B cell (primary cell): ENCODE measurements around the gene STMN3. TPM values are rescaled to one million over a fixed set of nuclear protein-coding genes. Genes with fewer than 3 reads are reported as not detected.

Experiments
- ATAC-seq: fragments of 200-7000 bp; cut with Tn5 transposase; one replicate; pipeline ENCODE4 v1.10.0; 2021; ENCODE audit warnings: low read depth, mild to moderate bottlenecking, moderate number of reproducible peaks, moderate library complexity
- CTCF ChIA-PET: fragments of 350-600 bp; sonication (Branson Sonifier 250); formaldehyde crosslinking; loops from one replicate; lab custom pipeline; 2021; ENCODE audit warnings: antibody characterized with exemption, inconsistent platforms; lab: Charles Lee
- POLR2A ChIA-PET: fragments of 350-600 bp; sonication (Branson Sonifier 250); formaldehyde crosslinking; loops from one replicate; lab custom pipeline; 2021; ENCODE audit warnings: antibody characterized with exemption; lab: Charles Lee
- DNase-seq: peaks from one replicate; pipeline ENCODE4 v3.0.0; 2013
- H2AFZ ChIP-seq: 2 replicates; pipeline ENCODE4 v1.6.1; 2012; ENCODE audit warnings: mild to moderate bottlenecking, low read depth, low read length; ENCODE audit not compliant: insufficient read depth, poor library complexity, severe bottlenecking
- H3K27ac ChIP-seq, 2 donors: 1 replicate in 1 of 2; 2 replicates in 1 of 2; pipeline ENCODE4 v1.5.1; 2012 to 2013; ENCODE audit warnings: low read length in 2 of 2, mild to moderate bottlenecking in 2 of 2, moderate library complexity in 1 of 2
- H3K27me3 ChIP-seq, 4 experiments: fragments of 200-600 bp in 1 of 4; sonication (generic) in 1 of 4; replicated peaks in 1 of 4; 1 replicate in 2 of 4; 2 replicates in 2 of 4; pipeline versions ENCODE4 v1.6.1 to v1.7.0; 2013 to 2016; ENCODE audit warnings: low read length in 3 of 4, mild to moderate bottlenecking in 2 of 4, mixed read lengths in 1 of 4, moderate library complexity in 1 of 4; ENCODE audit not compliant: insufficient read depth in 4 of 4, control insufficient read depth in 3 of 4; ENCODE audit errors: control extremely low read depth in 1 of 4
- H3K36me3 ChIP-seq, 2 experiments: replicated peaks in 1 of 2; 1 replicate in 1 of 2; 2 replicates in 1 of 2; pipeline versions ENCODE4 v1.6.1 to v1.7.1; 2013; ENCODE audit warnings: low read length in 1 of 2; ENCODE audit not compliant: insufficient read depth in 2 of 2, control insufficient read depth in 1 of 2; ENCODE audit errors: control extremely low read depth in 1 of 2, extremely low read depth in 1 of 2
- H3K4me1 ChIP-seq, 2 donors: fragments of 200-600 bp in 1 of 2; sonication (generic) in 1 of 2; 1 replicate in 1 of 2; 2 replicates in 1 of 2; pipeline versions ENCODE4 v1.5.1 to v1.6.1; 2013 to 2017; ENCODE audit warnings: low read length in 2 of 2; ENCODE audit not compliant: control insufficient read depth in 2 of 2, insufficient read depth in 2 of 2
- H3K4me2 ChIP-seq: replicated peaks from 2 replicates; pipeline ENCODE3; 2012; ENCODE audit warnings: mild to moderate bottlenecking, low read depth, low read length; ENCODE audit not compliant: poor library complexity, severe bottlenecking
- H3K4me3 ChIP-seq, 5 experiments: fragments of 200-600 bp in 1 of 5; sonication (generic) in 1 of 5; 1 replicate in 3 of 5; 2 replicates in 2 of 5; pipeline versions ENCODE4 v1.5.1 to v1.7.0; 2011 to 2016; ENCODE audit warnings: low read length in 4 of 5, mild to moderate bottlenecking in 4 of 5, low read depth in 2 of 5, control low read depth in 1 of 5, moderate library complexity in 1 of 5; ENCODE audit not compliant: insufficient read depth in 1 of 5; ENCODE audit errors: control extremely low read depth in 1 of 5, extremely low read depth in 1 of 5
- H3K79me2 ChIP-seq: fragments of 200-600 bp; sonication (generic); one replicate; pipeline ENCODE4 v1.6.0; 2016; ENCODE audit warnings: low read length; ENCODE audit not compliant: control insufficient read depth, insufficient read depth
- H3K9ac ChIP-seq: fragments of 200-600 bp; sonication (generic); 2 replicates; pipeline ENCODE4 v1.6.1; 2017; ENCODE audit warnings: mild to moderate bottlenecking, low read length, moderate library complexity
- H3K9me3 ChIP-seq, 3 donors: one replicate each; pipeline versions ENCODE4 v1.6.1 to v1.7.1; 2013; ENCODE audit warnings: low read length in 2 of 3; ENCODE audit not compliant: control insufficient read depth in 2 of 3, insufficient read depth in 1 of 3; ENCODE audit errors: control extremely low read depth in 1 of 3
- H4K20me1 ChIP-seq: 2 replicates; pipeline ENCODE4 v1.6.0; 2012; ENCODE audit warnings: mild to moderate bottlenecking, low read length; ENCODE audit not compliant: insufficient read depth, control insufficient read depth, poor library complexity, severe bottlenecking
- H3K27ac Mint-ChIP-seq: one replicate; pipeline ENCODE4 v1.8.0; 2021; ENCODE audit warnings: mixed read lengths
- H3K27me3 Mint-ChIP-seq: one replicate; pipeline ENCODE4 v1.8.0; 2021; ENCODE audit warnings: mixed read lengths
- H3K4me1 Mint-ChIP-seq: one replicate; pipeline ENCODE4 v1.8.0; 2021; ENCODE audit warnings: mixed read lengths
- H3K4me3 Mint-ChIP-seq: one replicate; pipeline ENCODE4 v1.8.0; 2021; ENCODE audit warnings: mixed read lengths
- H3K9me3 Mint-ChIP-seq: one replicate; pipeline ENCODE4 v1.8.0; 2022; ENCODE audit warnings: mixed read lengths; ENCODE audit not compliant: insufficient read depth
- EZH2 ChIP-seq: IDR thresholded peaks from 2 replicates; pipeline ENCODE4 v1.6.1; 2012; ENCODE audit warnings: borderline replicate concordance, low read depth, mild to moderate bottlenecking, moderate library complexity, low read length; ENCODE audit not compliant: insufficient read depth, poor library complexity, severe bottlenecking
- WGBS: methylation state at CpG from one replicate; pipeline ENCODE4 v1.1.5; 2013; ENCODE audit warnings: missing lambda C conversion rate; ENCODE audit not compliant: insufficient coverage; 5-methylcytosine and 5-hydroxymethylcytosine counted together
- intact Hi-C: fragments of 100-400 bp; cut with micrococcal nuclease; formaldehyde crosslinking; loops from one replicate; pipeline ENCODE4 v1.10.0; 2022
- polyA plus RNA-seq: library from polyadenylated mRNA; depleted of rRNA; stranded (reverse); fragments of >200 nt; gene quantifications from 2 replicates; pipeline ENCODE4 v1.2.3, GENCODE V29; 2012
- total RNA-seq, 2 donors: library from RNA; stranded (reverse); fragments of 120-200 nt in 1 of 2; gene quantifications; 1 replicate in 1 of 2; 2 replicates in 1 of 2; pipeline versions ENCODE4 v1.2.3 to v1.2.4, GENCODE V29; 2013 to 2022
- TF ChIP-seq, protein P1 (sequence below): fragments of 200-600 bp; IDR thresholded peaks from one replicate; pipeline ENCODE4 v1.8.0; 2022; ENCODE audit warnings: antibody characterized with exemption, mild to moderate bottlenecking

Gene STMN3
- total and polyA plus RNA-seq, 2 donors (not counting 1 experiment from before 2014, with no cell fraction given) = 35.0 to 59.4 TPM

DNA sequence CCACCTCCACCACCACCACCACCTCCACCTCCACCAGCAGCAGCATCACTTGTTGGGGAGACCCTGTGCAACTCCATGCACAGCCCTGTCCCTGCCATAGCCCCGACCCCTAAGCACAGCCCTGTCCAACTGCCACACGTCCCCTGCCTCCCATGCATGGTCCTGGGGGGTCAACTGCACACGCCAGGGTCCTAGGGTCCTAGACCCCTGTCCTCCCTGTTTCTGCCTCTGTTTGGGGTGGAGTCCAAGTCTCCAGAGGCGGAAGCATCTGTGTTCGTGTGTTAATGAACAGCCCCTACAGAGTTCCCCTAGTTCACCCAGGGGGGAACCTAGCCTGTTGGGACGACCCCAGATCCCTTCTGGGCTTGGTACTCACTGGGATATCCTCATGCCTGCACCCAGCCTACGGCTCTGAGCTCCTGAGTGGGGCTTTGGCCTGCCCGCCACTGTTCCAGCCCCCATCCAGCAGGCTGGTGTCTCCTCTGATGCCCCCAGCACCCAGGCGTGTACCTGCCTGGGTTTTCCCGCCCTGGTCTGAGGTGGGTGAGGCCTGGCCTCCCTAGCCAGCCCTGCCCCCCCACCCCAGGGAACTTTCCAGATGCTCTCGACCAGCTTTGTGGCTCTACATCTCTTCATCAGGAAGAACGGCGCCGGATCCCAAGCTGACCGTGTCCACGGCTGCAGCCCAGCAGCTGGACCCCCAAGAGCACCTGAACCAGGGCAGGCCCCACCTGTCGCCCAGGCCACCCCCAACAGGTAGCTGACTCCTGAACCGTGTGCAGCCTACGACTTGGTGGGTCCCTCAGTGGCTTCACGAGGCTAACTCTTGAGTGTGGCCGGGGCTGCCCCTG is 40.7 kb upstream of the STMN3 start:
- peak overlapping the region; percentile 67 for H3K27ac Mint-ChIP-seq
- ATAC-seq = no peak

More for the DNA sequence above, 40.7 kb upstream of the STMN3 start:
- no peak overlapping the region for H3K27ac ChIP-seq
- DNase-seq = peak; percentile 13
- ChIA-PET CTCF (no interaction called here), POLR2A (no interaction called here)
- peaks cover 0 to 5% (median 0%) of the 10 kb centered on the region in 4 experiments for H3K27me3 ChIP-seq
- no peak overlapping the region for H3K4me2 ChIP-seq
- peaks cover 18% of the 10 kb centered on the region in 2 donors for H3K4me1 ChIP-seq
- H3K4me3 Mint-ChIP-seq = no peak overlapping the region
- intact Hi-C loops = no loop called here
- H3K36me3 ChIP-seq = peaks cover 0 to 5% of the 10 kb centered on the region in 2 experiments
- no peaks in the 10 kb centered on the region for H3K27me3 Mint-ChIP-seq
- H3K79me2 ChIP-seq = peaks cover 16% of the 10 kb centered on the region
- peaks cover 0 to 5% (median 0%) of the 10 kb centered on the region in 3 donors for H3K9me3 ChIP-seq
- no peak for TF ChIP-seq EZH2
- TF ChIP-seq, protein P1, sequence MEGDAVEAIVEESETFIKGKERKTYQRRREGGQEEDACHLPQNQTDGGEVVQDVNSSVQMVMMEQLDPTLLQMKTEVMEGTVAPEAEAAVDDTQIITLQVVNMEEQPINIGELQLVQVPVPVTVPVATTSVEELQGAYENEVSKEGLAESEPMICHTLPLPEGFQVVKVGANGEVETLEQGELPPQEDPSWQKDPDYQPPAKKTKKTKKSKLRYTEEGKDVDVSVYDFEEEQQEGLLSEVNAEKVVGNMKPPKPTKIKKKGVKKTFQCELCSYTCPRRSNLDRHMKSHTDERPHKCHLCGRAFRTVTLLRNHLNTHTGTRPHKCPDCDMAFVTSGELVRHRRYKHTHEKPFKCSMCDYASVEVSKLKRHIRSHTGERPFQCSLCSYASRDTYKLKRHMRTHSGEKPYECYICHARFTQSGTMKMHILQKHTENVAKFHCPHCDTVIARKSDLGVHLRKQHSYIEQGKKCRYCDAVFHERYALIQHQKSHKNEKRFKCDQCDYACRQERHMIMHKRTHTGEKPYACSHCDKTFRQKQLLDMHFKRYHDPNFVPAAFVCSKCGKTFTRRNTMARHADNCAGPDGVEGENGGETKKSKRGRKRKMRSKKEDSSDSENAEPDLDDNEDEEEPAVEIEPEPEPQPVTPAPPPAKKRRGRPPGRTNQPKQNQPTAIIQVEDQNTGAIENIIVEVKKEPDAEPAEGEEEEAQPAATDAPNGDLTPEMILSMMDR = no peak
- H3K4me3 ChIP-seq = no peak overlapping the region
- H4K20me1 ChIP-seq = peaks cover 42% of the 10 kb centered on the region
- 97% methylated on average over 18 of the region's 21 CpGs for WGBS
- H3K4me1 Mint-ChIP-seq = peaks cover 16% of the 10 kb centered on the region
- no peak overlapping the region for H3K9ac ChIP-seq
- no peak overlapping the region for H2AFZ ChIP-seq
- no peaks in the 10 kb centered on the region for H3K9me3 Mint-ChIP-seq
